ENCODE results near the gene CHST3.

DNA sequence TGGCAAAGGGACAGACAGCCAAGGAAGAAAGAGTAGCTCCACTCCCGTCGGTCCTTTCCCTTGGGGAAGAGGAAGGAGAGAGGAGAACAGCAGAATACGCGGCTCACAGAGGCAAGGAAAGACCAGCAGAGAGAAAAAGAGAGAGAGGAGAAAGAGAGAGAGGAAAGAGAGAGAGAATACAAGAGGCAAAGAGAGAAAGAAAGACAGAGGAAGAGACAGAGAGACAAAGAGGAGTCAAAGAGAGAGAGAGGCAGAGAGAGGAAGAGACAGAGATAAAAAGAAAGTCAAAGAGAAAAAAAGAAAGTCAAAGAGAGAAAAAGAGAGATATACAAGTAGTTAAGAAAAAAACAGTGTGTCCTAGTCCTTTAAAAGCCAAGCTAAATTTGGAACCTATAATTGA lies 23.4 kb upstream of the CHST3 start:
- no peak for TF ChIP-seq POLR2A (IDR thresholded peaks at IDR 0.05)
- TF ChIP-seq, protein P1, sequence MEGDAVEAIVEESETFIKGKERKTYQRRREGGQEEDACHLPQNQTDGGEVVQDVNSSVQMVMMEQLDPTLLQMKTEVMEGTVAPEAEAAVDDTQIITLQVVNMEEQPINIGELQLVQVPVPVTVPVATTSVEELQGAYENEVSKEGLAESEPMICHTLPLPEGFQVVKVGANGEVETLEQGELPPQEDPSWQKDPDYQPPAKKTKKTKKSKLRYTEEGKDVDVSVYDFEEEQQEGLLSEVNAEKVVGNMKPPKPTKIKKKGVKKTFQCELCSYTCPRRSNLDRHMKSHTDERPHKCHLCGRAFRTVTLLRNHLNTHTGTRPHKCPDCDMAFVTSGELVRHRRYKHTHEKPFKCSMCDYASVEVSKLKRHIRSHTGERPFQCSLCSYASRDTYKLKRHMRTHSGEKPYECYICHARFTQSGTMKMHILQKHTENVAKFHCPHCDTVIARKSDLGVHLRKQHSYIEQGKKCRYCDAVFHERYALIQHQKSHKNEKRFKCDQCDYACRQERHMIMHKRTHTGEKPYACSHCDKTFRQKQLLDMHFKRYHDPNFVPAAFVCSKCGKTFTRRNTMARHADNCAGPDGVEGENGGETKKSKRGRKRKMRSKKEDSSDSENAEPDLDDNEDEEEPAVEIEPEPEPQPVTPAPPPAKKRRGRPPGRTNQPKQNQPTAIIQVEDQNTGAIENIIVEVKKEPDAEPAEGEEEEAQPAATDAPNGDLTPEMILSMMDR (IDR thresholded peaks at IDR 0.05): no peak

All from tibial nerve (tissue), 3 donors.